SK-N-SH (cell line): ENCODE data around the gene GPSM3. TPM values are rescaled to one million over a fixed set of nuclear protein-coding genes. Genes with fewer than 3 reads are reported as not detected.

Experiments used
- CTCF ChIA-PET: fragments of 300-600, 350-600 bp; formaldehyde crosslinking; extraction: SDS; loops from one replicate; lab custom pipeline; 2021; lab: Yijun Ruan, JAX
- POLR2A ChIA-PET: fragments of 350-600 bp; sonication (Branson Sonifier 250); formaldehyde crosslinking; extraction: SDS; loops from one replicate; lab custom pipeline; 2020; ENCODE audit warnings: antibody characterized with exemption, inconsistent platforms; lab: Yijun Ruan, JAX
- DNase-seq: peaks from one replicate; pipeline ENCODE4 v3.0.0; 2012
- H2AFZ ChIP-seq: fragments of 200-600 bp; sonication (generic); 2 replicates; pipeline ENCODE4 v1.8.1; 2016; ENCODE audit warnings: antibody characterized with exemption, mild to moderate bottlenecking, low read depth
- H3F3A ChIP-seq: fragments of 200-600 bp; sonication (generic); replicated peaks from 2 replicates; pipeline ENCODE3; 2016; ENCODE audit warnings: antibody characterized with exemption, mild to moderate bottlenecking; ENCODE audit not compliant: insufficient read depth
- H3K27ac ChIP-seq, 2 experiments: fragments of 200-500 bp in 1 of 2; fragments of 200-600 bp in 1 of 2; sonication (Bioruptor generic) in 1 of 2; sonication (generic), shearing (Covaris generic) in 1 of 2; 2 replicates each; pipeline versions ENCODE4 v1.5.1 to v1.6.1; 2014 to 2016; ENCODE audit warnings: low read depth in 2 of 2, inconsistent platforms in 1 of 2, low read length in 1 of 2, mild to moderate bottlenecking in 1 of 2, mixed read lengths in 1 of 2
- H3K27me3 ChIP-seq: fragments of 200-600 bp; sonication (generic), shearing (Covaris generic); 2 replicates; pipeline ENCODE4 v1.6.1; 2016; ENCODE audit warnings: mixed run types; ENCODE audit not compliant: insufficient read depth
- H3K36me3 ChIP-seq, 2 experiments: fragments of 200-500 bp in 1 of 2; fragments of 200-600 bp in 1 of 2; sonication (Bioruptor generic) in 1 of 2; sonication (generic) in 1 of 2; replicated peaks in 1 of 2; 2 replicates each; pipeline versions ENCODE3 to v1.5.1; 2014 to 2016; ENCODE audit warnings: low read length in 1 of 2, mild to moderate bottlenecking in 1 of 2; ENCODE audit not compliant: insufficient read depth in 2 of 2, control insufficient read depth in 1 of 2
- H3K4me1 ChIP-seq, 2 experiments: fragments of 200-500 bp in 1 of 2; fragments of 200-600 bp in 1 of 2; sonication (Bioruptor generic) in 1 of 2; sonication (generic), shearing (Covaris generic) in 1 of 2; 2 replicates each; pipeline versions ENCODE4 v1.5.1 to v1.6.1; 2014 to 2016; ENCODE audit warnings: low read depth in 1 of 2, low read length in 1 of 2, mixed run types in 1 of 2; ENCODE audit not compliant: insufficient read depth in 2 of 2, control insufficient read depth in 1 of 2
- H3K4me2 ChIP-seq: fragments of 200-600 bp; sonication (generic), shearing (Covaris generic); 2 replicates; pipeline ENCODE4 v1.6.1; 2017; ENCODE audit warnings: mixed run types
- H3K4me3 ChIP-seq, 2 experiments: fragments of 200-500 bp in 1 of 2; fragments of 200-600 bp in 1 of 2; sonication (Bioruptor generic) in 1 of 2; sonication (generic), shearing (Covaris generic) in 1 of 2; 2 replicates each; pipeline versions ENCODE4 v1.5.1 to v1.8.1; 2014 to 2016; ENCODE audit warnings: low read depth in 2 of 2, inconsistent platforms in 1 of 2, low read length in 1 of 2, mild to moderate bottlenecking in 1 of 2, mixed read lengths in 1 of 2, moderate library complexity in 1 of 2
- H3K79me2 ChIP-seq: fragments of 200-600 bp; sonication (generic); 2 replicates; pipeline ENCODE4 v1.8.1; 2017; ENCODE audit warnings: mild to moderate bottlenecking; ENCODE audit not compliant: insufficient read depth
- H3K9ac ChIP-seq: fragments of 200-600 bp; sonication (generic); 2 replicates; pipeline ENCODE4 v1.6.1; 2017; ENCODE audit warnings: mixed run types
- H3K9me2 ChIP-seq: fragments of 200-600 bp; sonication (generic); 2 replicates; pipeline ENCODE4 v1.6.1; 2017; ENCODE audit warnings: mixed run types
- H3K9me3 ChIP-seq: fragments of 200-600 bp; sonication (generic); 2 replicates; pipeline ENCODE4 v1.6.1; 2017; ENCODE audit warnings: mixed run types, mild to moderate bottlenecking, moderate library complexity
- H4K20me1 ChIP-seq: fragments of 200-600 bp; sonication (generic); 2 replicates; pipeline ENCODE4 v1.6.1; 2017; ENCODE audit warnings: mild to moderate bottlenecking, mixed run types; ENCODE audit not compliant: insufficient read depth
- ELF1 ChIP-seq: IDR thresholded peaks from 2 replicates; pipeline ENCODE4 v1.4.0; 2012
- FOXJ3 ChIP-seq: sonication (generic); formaldehyde crosslinking; IDR thresholded peaks from 2 replicates; pipeline ENCODE4 v1.5.1; 2020; ENCODE audit warnings: mild to moderate bottlenecking, missing genetic modification reagents
- GABPA ChIP-seq: IDR thresholded peaks from 2 replicates; pipeline ENCODE4 v1.4.0; 2012; ENCODE audit warnings: low read depth, mild to moderate bottlenecking
- IRF3 ChIP-seq: fragments of 150-350 bp; IDR thresholded peaks from 2 replicates; pipeline ENCODE4 v1.6.1; 2016; ENCODE audit warnings: mild to moderate bottlenecking, low read depth, low read length
- JUND ChIP-seq: IDR thresholded peaks from 2 replicates; pipeline ENCODE4 v1.4.0; 2012
- NFIC ChIP-seq: IDR thresholded peaks from 2 replicates; pipeline ENCODE4 v1.4.0; 2012; ENCODE audit warnings: borderline replicate concordance
- POLR2AphosphoS5 ChIP-seq: IDR thresholded peaks from 2 replicates; pipeline ENCODE4 v1.6.1; 2012; ENCODE audit warnings: low read depth, low read length
- RAD21 ChIP-seq: IDR thresholded peaks from 2 replicates; pipeline ENCODE4 v1.6.1; 2012; ENCODE audit warnings: mild to moderate bottlenecking, low read length
- RCOR1 ChIP-seq: fragments of 150-350 bp; IDR thresholded peaks from 2 replicates; pipeline ENCODE4 v1.6.1; 2017; ENCODE audit warnings: antibody characterized with exemption, low read length
- RFX5 ChIP-seq: IDR thresholded peaks from 2 replicates; pipeline ENCODE4 v1.6.1; 2012; ENCODE audit warnings: mild to moderate bottlenecking, improper control_type of control experiment, low read length
- TAF1 ChIP-seq: IDR thresholded peaks from 2 replicates; pipeline ENCODE4 v1.6.1; 2012; ENCODE audit warnings: low read depth, mild to moderate bottlenecking, low read length, moderate library complexity, borderline replicate concordance
- USF1 ChIP-seq: IDR thresholded peaks from 2 replicates; pipeline ENCODE4 v1.4.0; 2012; ENCODE audit warnings: low read depth, borderline replicate concordance
- YY1 ChIP-seq: IDR thresholded peaks from 2 replicates; pipeline ENCODE4 v1.4.0; 2012; ENCODE audit warnings: low read depth, mild to moderate bottlenecking
- WGBS: methylation state at CpG from one replicate; pipeline ENCODE4 v1.1.6; 2017; ENCODE audit warnings: low lambda C conversion rate; 5-methylcytosine and 5-hydroxymethylcytosine counted together
- polyA plus RNA-seq, 3 experiments: library from polyadenylated mRNA; depleted of rRNA; stranded (reverse); fragments of >200 nt; gene quantifications; 2 replicates each; pipeline ENCODE4 v1.2.3, GENCODE V29; 2012

GPSM3 gene
- polyA plus RNA-seq, 1 of the 3 experiments (the other 2 are of a cell fraction) = 1.5 TPM

GRCh38 chr6:32177183-32177787 lies 15.2 kb downstream of the GPSM3 start:
- ChIA-PET POLR2A (interaction anchor here (1.3 to 4.1 kb wide), 6 partner anchors 13 to 794 kb away, joined by 5 to 22 read pairs (median 6); partner anchors contain the start of genes ATF6B, FKBPL, PBX2 and PRRT1), CTCF (interaction anchor here (1.4 to 1.6 kb wide), 2 partner anchors 18 to 129 kb away, joined by 4 read pairs; no protein-coding TSS in a partner anchor)
- peak overlapping the region; percentile 84 for H3K9ac ChIP-seq
- peak; percentile 55 for DNase-seq
- no peaks in the 10 kb centered on the region for H3K9me2 ChIP-seq
- peak overlapping the region; percentile 88 for H2AFZ ChIP-seq
- no peaks in the 10 kb centered on the region for H3K9me3 ChIP-seq
- H3K27me3 ChIP-seq = no peaks in the 10 kb centered on the region
- peaks cover 12 to 40% of the 10 kb centered on the region in 2 experiments; a peak in 3 of 4 replicates for H3K4me1 ChIP-seq
- 3% methylated on average over 19 of the region's 20 CpGs for WGBS
- TF ChIP-seq POLR2AphosphoS5 = peak; percentile 56
- no peak for TF ChIP-seq IRF3
- peak; percentile 79 for TF ChIP-seq YY1
- TF ChIP-seq FOXJ3 (CRISPR knock-in tag) = no peak
- TF ChIP-seq NFIC = no peak
- no peak; the same call in 1 of the 2 replicates for TF ChIP-seq RFX5
- TF ChIP-seq ELF1 = no peak
- peak; percentile 33; the same call in 1 of the 2 replicates for TF ChIP-seq GABPA
- no peak for TF ChIP-seq JUND
- peak; percentile 49 for TF ChIP-seq TAF1
- TF ChIP-seq RCOR1 = no peak
- peaks cover 9 to 12% of the 10 kb centered on the region in 2 experiments for H3K36me3 ChIP-seq
- peak overlapping the region; percentile 84 to 99 for H3K4me3 ChIP-seq
- H3F3A ChIP-seq = peaks cover 13% of the 10 kb centered on the region
- peaks cover 47% of the 10 kb centered on the region for H3K79me2 ChIP-seq
- peak overlapping the region; percentile 81 for H3K4me2 ChIP-seq
- peak overlapping the region; percentile 98 to 99 for H3K27ac ChIP-seq
- no peaks in the 10 kb centered on the region for H4K20me1 ChIP-seq

- Histone ChIP-seq H3K9me2 (no peaks in the 10 kb centered on the region), H3K9me3 (no peaks in the 10 kb centered on the region), H3K4me2 (peak overlapping the region; percentile 81), H3K9ac (peak overlapping the region; percentile 84), H3K36me3 (peaks cover 9 to 12% of the 10 kb centered on the region in 2 experiments), H3K4me3 (peak overlapping the region; percentile 84 to 99), H3K27me3 (no peaks in the 10 kb centered on the region), H3F3A (peaks cover 13% of the 10 kb centered on the region), H4K20me1 (no peaks in the 10 kb centered on the region), H3K79me2 (peaks cover 53% of the 10 kb centered on the region), H3K27ac (peak overlapping the region; percentile 98 to 99), H3K4me1 (peaks cover 12 to 40% of the 10 kb centered on the region in 2 experiments; a peak in 3 of 4 replicates), H2AFZ (peak overlapping the region; percentile 88)
- TF ChIP-seq USF1 (peak; percentile 10; the same call in 1 of the 2 replicates), RAD21 (no peak), ELF1 (no peak), JUND (no peak)
- ChIA-PET POLR2A (interaction anchor here (0.7 to 4.1 kb wide), 8 partner anchors 13 to 795 kb away, joined by 3 to 22 read pairs (median 6); partner anchors contain the start of genes ATF6B, FKBPL, GPANK1 and PBX2), CTCF (interaction anchor here (0.7 to 1.6 kb wide), 4 partner anchors 10 to 129 kb away, joined by 3 to 4 read pairs (median 4); partner anchors contain the start of gene EGFL8)
- no peak for DNase-seq
- WGBS = 5% methylated on average over 5 of the region's 5 CpGs
Observed at GRCh38 chr6:32176476-32177182, 15.8 kb downstream of the GPSM3 start.
